Superior temporal gyrus (tissue), 1 donor: ENCODE measurements around the gene TMEM145.
"Not testable (repeated sequence)": the region's sequence is repeated elsewhere in the genome, so short reads cannot be mapped to it uniquely, and the experiment has no call there.

Experiments
- DNase-seq: peaks from one replicate; pipeline ENCODE4 v3.0.0-alpha.2; 2016; ENCODE audit errors: extremely low spot score

Gene TMEM145

DNA sequence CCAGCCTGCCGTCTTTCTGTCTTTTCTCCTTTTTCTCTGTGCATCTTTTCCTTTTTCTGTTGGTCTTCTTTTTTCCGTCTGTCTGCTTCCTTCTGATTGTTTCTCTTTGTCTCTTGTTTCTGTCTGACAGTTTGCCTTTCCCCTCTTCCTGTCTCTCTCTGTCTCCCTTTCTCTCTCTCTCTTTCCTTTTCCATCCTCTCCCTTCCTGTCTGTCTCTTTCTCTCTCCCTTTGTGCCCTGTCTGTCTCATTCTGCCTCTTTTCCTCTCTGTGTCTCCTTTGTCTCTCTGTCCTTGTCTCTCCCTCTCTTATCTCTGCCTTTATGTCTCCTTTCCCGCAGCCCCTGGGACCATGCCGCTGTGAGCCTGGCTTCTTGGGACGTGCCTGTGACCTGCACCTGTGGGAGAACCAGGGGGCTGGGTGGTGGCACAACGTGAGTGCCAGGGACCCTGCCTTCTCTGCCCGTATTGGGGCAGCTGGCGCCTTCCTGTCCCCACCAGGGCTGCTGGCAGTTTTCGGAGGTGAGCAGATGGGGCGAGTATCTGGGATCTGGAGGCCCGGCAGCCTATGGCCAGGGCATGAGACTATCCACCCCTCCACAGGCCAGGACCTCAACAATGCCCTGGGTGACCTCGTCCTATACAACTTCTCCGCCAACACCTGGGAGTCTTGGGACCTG lies 21.7 kb downstream of the TMEM145 start:
- DNase-seq = no peak

DNA sequence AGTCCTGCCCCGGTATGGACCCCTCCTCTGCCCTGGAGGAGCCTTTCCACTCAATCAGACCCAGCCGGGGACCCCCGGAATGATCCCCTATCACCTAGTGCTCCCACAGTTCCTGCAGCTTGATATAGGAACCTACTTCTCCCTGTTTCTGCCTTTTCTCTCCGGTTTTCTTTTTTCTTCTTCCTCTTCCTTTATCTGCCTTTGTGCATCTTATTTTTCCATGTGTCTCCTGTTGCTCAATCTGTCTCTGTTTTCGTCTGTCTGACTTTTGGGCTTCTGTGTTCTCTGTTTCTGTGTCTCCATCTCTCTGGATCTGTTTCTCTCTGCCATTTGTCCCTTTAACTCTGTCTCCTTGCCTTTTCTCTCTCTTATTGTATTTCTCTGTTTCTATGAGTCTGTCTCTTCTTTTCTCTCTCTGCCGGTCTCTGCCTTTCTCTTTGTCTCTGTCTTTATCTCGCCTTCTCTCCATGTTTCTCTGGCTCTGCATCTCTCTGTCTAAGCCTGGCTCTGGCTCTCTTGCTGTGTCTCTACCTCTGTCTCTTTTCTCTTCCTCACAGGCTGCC lies 22.3 kb downstream of the TMEM145 start:
- DNase-seq = no peak

DNA sequence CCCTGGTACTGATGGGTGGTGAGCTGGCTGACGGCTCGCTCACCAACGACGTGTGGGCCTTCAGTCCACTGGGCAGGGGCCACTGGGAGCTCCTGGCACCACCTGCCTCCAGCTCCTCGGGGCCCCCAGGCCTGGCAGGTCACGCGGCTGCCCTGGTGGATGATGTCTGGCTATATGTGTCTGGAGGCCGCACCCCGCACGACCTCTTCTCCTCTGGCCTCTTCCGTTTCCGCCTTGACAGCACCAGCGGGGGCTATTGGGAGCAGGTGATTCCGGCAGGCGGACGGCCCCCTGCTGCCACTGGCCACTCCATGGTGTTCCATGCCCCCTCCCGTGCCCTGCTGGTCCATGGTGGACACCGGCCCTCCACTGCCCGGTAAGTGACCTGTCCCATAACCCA lies 22.9 kb downstream of the TMEM145 start:
- DNase-seq = no peak

DNA sequence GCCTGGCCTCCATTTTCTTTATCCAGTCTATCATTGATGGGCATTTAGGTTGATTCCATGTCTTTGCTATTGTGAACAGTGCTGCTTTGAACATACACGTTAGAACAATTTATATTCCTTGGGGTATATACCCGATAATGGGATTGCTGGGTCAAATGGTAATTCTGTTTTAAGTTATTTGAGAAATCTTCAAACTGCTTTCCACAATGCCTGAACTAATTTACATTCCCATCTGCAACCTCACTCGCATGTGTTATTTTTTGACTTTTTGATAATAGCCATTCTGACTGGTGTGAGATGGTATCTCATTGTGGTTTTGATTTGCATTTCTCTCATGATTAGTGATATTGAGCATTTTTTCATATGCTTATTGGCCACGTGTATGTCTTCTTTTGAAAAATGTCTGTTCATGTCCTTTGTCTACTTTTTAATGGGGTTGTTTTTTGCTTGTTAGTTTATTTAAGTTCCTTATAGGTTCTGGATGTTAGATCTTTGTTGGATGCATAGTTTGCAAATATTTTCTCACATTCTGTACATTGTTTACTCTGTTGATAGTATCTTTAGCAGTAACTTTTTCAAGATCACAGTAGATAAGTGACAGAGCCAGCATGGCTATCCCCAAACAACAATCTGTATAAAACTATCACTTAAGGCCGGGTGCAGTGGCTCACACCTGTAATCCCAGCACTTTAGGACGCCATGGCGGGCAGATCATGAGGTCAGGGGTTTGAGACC lies 26.2 kb downstream of the TMEM145 start:
- not testable (repeated sequence) for DNase-seq

DNA sequence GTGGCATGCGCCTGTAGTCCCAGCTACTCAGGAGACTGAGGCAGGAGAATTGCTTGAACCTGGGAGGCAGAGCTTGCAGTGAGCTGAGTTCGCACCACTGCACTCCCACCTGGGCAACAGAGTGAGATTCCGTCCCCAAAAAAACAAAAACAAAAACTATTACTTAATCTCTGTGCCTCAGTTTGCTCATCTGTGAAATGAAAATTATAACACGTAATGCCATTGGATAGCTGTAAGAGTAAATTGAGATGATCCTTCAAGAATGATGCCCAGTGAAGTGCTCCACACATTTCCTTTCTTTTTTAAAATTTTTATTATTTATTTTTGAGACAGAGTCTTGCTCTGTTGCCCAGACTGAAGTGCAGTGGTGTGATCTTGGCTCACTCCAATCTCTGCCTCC lies 26.8 kb downstream of the TMEM145 start:
- DNase-seq = not testable (repeated sequence)

DNA sequence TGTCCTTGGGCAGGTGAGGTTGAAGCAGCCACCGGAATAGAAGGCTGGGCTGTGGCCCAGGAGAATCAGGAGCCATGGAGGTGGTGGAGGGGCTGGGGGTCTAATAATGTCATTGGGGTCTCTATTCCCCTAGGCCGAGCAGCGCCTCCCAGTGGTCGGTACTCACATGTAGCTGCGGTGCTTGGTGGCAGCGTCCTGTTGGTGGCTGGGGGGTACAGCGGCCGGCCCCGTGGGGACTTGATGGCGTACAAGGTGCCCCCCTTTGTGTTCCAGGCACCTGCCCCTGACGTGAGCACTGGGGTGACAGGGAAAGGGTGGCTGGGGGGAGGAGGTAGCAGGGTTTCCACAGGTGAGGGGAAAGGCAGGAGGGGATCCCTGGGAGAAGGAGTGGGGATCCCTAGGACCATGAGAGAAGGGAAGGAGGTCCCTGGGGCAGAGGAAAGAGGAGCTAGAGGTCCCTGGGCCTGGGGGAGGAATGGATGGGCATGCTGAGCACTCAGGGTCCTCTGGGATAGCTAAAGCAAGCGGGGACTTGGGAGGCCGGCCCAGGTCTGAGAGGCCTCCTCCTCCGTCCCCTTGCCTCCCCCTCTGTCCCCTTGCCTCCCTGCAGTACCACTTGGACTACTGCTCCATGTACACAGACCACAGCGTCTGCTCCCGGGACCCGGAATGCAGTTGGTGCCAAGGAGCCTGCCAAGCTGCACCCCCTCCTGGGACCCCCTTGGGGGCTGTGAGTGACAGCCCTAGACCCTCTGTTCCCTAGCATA lies 30.4 kb downstream of the TMEM145 start:
- DNase-seq = no peak

DNA sequence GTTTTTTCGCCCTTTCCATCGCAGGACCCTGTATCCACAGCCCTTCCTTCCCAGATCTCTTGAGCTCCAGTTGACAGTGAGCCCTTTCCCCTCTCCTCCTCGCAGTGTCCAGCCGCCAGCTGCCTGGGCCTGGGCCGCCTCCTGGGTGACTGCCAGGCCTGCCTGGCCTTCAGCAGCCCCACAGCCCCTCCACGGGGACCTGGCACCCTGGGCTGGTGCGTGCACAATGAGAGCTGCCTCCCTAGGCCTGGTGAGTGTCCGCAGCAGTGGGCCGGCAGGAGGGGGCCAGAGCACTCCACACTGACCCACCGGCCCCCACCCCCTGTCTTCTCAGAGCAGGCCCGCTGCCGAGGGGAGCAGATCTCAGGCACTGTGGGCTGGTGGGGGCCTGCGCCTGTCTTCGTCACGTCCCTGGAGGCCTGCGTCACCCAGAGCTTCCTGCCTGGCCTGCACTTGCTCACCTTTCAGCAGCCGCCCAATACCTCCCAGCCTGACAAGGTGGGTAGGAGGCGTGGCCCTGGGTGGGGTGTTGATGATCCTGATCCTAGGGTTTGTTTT lies 31.3 kb downstream of the TMEM145 start:
- DNase-seq = no peak

DNA sequence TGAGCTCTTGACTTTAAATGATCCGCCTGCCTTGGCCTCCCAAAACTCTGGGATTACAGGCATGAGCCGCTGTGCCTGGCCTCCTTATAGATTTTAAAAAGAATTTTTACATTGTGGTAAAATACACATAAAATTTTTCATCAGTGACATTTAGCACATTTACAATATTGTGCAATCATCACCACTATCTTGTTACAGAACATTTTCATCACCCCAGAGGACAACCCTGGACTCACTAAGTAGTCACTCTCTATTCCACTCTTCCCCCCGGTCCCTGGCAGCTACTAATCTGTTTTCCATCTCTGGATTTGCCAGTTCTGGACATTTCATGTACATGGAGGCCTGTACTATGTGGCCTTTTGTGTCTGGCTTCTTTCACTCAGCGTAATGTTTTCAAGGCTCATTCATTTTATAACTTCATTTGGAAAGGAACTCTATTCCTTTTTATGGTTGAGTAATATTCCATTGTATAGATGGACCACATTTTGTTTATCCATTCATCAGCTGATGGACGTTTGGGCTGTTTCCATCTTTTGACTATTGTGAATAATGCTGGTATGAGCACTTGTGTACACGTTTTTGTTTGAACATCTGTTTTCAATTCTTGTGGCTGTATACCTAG lies 32.2 kb downstream of the TMEM145 start:
- no peak for DNase-seq

DNA sequence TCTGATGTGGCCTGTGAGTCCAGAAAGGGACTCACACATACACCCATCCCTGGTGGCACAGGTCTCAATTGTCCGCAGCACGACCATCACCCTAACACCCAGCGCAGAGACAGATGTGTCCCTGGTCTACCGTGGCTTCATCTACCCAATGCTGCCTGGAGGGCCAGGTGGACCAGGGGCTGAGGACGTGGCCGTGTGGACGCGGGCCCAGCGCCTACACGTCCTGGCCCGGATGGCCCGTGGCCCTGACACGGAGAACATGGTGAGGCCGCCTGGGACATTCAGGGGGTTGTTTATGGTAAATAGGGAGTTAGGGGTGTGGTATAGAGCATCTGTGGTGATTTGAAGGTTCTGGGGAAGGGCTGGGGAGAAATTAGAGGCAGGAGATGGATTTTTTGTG lies 35.1 kb downstream of the TMEM145 start:
- DNase-seq = no peak

DNA sequence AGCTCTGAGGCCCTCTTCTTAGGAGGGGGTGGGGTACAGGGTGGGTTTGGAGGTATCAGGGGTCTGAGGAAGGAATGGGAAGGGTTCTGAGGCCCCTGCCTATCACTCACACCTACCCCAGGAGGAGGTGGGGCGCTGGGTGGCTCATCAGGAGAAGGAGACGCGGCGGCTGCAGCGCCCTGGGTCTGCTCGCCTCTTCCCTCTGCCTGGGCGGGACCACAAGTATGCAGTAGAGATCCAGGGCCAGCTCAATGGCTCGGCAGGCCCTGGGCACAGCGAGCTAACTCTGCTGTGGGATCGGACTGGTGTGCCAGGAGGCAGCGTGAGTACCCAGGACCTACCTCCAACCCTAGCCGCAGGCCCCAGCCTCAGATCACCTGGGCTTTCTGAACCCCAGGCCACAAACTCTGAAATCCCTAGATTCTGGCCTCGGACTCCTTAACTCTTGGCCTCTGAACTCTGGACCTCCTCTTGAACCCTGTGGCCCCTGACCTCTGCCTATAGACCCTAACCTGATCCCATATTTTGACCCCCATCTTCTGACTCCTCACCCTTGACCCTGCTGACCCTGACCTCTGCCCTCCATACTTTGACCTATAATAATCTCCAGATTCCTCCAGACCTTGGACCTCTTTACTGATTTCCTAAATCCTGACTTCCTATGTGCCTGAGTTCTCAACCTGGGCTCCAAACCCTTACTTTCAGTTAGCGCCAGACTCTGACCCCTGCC lies 36.4 kb downstream of the TMEM145 start:
- no peak for DNase-seq

DNA sequence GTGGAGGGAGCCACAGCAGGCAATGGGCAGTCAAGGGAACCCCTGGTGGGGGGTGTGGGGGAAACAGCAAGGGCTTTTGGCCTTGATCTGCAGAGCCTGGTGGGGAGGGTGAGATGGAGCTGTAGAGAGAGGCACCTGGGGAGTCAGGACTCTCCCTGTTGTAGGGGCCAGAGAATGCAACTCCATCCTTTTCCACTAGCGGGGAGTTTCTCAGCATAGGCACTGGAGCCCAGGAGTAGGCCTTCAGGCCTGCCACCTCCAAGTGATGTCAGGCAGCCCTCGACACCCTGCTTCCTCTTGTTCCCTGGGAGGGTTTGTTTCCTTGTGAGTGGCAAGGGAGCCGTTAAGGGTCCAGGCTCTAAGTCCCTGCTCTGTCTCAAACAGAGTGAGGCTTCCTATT lies 37.3 kb downstream of the TMEM145 start:
- DNase-seq = no peak

DNA sequence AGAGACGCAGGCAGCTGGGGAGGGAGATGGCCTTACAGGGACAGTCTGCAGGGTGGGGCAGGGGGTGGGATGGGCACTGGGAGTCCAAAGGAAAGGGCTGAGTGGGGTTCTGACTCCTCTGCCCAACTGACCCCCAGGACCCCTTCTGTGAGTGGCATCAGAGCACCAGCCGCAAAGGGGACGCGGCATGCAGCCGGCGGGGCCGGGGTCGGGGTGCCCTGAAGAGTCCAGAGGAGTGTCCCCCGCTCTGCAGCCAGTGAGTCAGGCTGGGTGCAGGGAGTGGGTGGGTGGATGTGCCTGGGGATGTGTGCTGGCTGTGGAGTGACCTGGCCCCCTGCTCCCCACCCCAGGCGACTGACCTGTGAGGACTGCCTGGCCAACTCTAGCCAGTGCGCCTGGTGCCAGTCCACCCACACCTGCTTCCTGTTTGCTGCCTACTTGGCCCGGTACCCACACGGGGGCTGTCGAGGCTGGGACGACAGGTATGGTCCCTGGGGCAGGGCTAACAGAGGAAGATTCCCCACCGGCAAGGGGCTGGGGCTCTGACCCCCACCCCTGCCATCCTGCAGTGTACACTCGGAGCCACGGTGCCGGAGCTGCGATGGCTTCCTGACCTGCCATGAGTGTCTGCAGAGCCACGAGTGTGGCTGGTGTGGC lies 38.1 kb downstream of the TMEM145 start:
- DNase-seq = no peak

DNA sequence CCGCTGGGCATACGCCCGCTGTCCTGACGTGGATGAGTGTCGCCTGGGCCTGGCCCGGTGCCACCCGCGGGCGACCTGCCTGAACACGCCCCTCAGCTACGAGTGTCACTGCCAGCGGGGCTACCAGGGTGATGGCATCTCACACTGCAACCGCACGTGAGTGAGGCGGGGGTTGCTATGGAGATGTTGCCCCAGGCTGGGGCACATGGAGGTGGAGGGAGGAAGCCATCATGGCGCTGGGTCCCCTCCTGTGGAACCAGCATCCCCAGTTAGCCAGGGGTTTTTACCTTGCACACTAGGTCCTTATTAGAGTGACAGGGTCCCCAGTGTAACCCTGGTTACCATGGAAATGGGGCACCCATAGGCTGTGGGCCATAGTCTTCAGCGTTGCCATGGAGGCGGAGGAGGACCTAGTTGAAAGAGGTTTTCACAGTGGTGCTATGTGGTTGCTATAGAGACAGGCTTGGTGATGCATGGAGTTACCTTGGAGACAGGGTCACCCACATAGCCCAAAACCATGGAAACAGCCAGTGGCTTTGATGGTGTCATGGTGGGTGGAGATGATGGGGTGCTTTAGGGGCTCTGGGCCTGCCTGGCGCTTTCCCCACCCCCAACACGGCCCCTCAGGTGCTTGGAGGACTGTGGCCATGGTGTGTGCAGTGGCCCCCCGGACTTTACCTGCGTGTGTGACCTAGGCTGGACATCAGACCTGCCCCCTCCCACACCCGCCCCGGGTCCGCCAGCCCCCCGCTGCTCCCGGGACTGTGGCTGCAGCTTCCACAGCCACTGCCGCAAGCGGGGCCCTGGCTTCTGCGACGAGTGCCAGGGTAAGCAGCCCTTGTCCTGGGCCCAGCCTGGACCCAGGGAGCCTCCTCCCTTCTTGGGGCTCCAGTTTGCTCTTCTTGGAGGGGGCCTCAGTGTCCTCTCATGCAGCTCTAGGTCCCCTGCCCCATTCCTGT lies 39.5 kb downstream of the TMEM145 start:
- peak; percentile 79 for DNase-seq

DNA sequence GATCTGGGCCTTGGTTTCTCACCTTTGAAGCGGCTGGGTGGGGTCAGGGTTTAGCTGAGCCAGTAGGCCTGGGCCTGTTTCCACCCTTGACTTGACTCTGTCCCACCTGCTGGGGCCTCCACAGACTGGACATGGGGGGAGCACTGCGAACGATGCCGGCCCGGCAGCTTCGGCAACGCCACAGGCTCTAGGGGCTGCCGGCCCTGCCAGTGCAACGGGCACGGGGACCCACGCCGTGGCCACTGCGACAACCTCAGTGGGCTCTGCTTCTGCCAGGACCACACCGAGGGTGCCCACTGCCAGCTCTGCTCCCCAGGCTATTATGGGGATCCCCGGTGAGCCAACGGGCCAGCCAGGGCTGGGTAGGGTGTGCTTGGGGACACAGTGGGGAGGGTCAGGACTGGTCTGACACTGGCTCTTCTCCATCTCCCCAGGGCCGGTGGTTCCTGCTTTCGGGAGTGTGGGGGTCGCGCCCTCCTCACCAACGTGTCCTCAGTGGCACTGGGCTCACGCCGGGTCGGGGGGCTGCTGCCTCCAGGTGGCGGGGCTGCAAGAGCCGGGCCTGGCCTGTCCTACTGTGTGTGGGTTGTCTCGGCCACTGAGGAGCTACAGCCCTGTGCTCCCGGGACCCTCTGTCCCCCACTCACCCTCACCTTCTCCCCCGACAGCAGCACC lies 40.4 kb downstream of the TMEM145 start:
- no peak for DNase-seq

DNA sequence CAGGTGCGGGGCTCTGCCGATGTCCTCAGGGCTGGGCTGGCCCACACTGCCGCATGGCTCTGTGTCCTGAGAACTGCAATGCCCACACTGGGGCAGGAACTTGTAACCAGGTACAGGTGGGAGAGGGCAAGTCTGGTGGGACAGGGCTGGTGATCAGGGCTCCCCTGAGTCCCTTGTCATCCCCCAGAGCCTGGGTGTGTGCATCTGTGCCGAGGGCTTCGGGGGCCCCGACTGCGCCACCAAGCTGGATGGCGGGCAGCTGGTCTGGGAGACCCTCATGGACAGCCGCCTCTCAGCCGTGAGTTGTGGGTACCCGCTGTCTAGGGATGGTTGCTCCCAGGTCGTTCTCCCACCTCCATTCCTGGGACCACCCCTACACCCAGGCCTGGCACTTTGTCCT lies 42.8 kb downstream of the TMEM145 start:
- DNase-seq = no peak

DNA sequence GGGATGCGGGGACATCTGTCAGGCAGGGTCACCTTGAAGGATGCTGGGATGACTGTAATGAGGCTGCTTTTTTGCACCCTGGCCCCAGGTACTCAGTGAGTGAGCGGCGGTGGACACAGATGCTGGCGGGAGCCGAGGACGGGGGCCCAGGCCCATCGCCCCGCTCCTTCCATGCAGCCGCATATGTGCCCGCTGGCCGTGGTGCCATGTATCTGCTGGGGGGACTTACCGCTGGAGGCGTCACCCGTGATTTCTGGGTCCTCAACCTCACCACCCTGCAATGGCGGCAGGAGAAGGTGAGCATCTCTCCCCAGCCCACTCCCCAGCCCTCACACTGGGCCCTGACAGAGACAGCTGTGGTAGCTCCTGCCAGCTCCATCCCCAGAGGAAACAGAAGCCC lies 43.6 kb downstream of the TMEM145 start:
- no peak for DNase-seq

DNA sequence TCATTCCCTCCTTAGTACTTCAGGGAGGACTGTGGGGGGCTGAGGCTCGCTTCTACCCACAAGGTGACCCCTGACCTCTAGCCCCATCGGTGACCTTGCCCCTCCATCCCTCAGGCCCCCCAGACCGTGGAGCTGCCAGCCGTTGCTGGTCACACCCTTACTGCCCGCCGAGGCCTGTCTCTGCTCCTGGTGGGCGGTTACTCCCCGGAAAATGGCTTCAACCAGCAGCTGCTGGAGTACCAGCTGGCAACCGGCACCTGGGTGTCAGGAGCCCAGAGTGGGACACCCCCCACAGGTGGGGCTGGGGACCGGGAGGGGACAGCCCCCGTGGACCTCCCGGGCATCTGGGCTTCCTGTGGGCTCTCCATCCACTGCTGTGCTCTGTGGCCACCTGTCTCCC lies 44.2 kb downstream of the TMEM145 start:
- DNase-seq = no peak

DNA sequence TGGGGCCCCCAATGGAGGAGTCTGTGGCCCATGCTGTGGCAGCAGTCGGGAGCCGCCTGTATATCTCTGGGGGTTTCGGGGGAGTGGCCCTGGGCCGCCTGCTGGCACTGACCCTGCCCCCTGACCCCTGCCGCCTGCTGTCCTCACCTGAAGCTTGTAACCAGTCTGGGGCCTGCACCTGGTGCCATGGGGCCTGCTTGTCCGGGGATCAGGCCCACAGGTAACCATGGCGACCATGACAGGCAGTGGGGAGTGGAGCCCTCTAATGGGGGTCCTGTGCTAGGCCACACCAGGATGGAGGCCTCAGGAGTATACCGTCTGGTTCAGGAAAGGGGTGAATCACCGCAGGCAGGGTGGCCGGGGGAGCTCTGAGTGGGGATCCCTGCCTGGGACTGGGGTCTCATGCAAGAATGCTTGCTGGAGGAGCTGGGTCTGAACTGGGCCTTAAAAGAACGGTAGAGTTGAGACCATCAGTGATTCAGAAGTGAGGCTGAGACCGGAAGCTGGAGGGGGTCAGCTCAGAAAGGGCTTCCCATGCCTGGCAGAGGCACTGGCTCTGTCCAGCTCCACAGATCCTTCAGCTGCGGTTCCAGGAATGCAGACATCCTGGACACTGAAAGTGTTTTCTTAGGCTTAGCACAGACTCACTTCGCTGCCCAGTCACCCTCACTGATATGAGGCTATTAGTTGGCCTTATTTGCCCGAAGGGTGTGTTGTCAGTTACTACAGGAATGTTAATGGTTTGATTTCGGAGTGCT lies 47.9 kb downstream of the TMEM145 start:
- no peak for DNase-seq
